Skin of body (tissue), 2 donors: ENCODE results near the gene TMPRSS9. TPM values are rescaled to one million over a fixed set of nuclear protein-coding genes. Genes with fewer than 3 reads are reported as not detected.
"Not testable (repeated sequence)": the region's sequence is repeated elsewhere in the genome, so short reads cannot be mapped to it uniquely, and the experiment has no call there.

ENCODE experiments used
- DNase-seq: peaks from one replicate; lab custom pipeline; 2025; lab: John Stamatoyannopoulos, UW
- total RNA-seq: library from RNA; depleted of rRNA; stranded (reverse); fragments of >200 nt; gene quantifications from one replicate; pipeline ENCODE4 v1.2.3, GENCODE V29; 2014

Gene TMPRSS9
- total RNA-seq, 1 donor from 2014 or later = 0.20 TPM

GRCh38 chr19:2392366-2392765 lies 32.3 kb downstream of the TMPRSS9 start:
- DNase-seq = no peak

DNA sequence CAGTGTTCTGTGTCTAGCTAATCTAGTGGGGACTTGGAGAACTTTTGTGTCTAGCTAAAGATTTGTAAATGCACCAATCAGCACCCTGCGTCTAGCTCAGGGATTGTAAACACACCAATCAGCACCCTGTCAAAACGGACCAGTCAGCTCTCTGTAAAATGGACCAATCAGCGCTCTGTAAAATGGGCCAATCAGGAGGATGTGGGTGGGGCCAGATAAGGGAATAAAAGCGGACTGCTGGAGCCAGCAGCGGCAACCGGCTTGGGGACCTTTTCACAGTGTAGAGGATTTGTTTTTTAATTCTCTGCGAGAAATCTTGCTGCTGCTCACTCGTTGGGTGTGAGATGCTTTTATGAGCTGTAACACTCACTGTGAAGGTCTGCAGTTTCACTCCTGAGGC lies 32.8 kb downstream of the TMPRSS9 start:
- DNase-seq = not testable (repeated sequence)

DNA sequence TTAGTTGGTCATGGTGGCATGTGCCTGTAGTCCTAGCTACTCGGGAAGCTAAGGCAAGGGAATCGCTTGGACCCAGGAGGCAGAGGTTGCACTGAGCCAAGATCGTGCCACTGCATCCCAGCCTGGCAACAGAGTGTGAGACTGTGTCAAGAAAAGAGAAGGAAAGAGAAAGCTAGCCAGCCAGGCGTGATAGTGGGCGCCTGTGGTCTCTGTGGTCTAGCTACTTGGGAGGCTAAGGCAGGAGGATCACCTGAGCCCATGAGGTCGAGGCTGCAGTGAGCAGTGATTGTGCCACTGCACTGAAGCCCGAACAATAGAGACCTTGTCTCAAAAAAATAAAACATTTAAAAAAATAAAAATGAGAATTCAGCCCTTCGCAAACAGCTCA lies 34.0 kb downstream of the TMPRSS9 start:
- DNase-seq = no peak

DNA sequence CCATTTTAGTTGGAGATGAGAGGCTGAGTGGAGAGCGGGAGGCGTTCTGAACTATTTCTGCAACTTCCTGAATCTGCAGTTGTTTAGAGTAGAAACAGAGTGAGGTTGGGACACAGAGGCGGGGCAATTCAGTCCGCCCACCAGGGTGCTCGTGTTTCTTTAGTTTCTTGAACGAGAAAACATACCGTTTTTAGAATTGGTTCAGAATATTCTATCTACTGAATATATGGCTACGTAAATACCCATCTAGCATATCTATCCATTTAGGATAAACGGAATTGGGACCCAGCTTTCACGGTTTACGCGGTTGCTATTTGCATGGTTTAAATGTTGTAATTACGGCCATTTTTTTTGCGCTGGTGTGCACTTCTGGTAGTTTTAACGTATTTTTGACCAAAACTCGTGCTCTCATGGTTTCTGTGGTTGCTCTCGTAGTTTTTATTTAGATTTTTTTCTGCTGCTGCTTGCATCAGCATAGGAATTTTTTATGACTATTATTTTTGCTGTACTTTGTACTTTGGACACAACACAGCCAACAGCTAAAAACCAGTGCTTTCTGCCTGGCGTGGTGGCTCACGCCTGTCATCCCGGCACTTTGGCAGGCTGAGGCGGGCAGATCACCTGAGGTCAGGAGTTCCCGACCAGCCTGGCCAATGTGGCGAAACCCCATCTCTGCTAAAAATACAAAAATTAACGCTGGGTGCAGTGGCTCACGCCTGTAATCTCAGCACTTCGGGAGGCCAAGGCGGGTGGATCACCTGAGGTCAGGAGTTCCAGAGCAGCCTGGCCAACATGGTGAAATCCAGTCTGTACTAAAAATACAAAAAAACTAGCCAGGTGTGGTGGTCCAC lies 34.6 kb downstream of the TMPRSS9 start:
- no peak for DNase-seq

- DNase-seq = not testable (repeated sequence)
These were observed 35.3 kb downstream of the TMPRSS9 start for GRCh38 chr19:2395293-2395829.

- DNase-seq = not testable (repeated sequence)
These were observed 37.1 kb downstream of the TMPRSS9 start for GRCh38 chr19:2397173-2397572.

DNA sequence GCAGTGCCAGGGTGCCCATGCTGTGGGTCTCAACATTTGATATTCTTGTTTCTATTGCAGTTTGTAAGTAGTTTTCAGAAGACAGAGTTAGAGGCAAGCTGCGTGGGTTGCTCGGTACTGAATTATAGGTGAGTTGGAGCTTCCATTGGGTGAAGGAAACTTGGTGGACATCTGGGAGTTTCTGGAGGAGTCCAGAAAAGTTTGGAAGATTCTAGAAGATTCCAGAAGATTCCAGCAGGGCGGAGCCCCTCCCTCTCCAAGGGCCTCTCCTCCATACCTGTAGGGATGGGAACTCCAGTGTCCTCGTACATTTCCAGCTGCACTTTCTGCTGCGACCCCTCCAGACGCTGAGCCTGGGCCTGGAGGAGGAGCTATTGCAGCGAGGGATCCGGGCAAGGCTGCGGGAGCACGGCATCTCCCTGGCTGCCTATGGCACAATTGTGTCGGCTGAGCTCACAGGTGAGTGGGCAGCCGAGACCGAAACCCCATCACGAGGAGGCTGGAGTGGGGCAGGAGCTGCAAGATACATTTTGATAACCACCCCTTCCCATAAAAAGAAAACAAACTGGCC lies 38.8 kb downstream of the TMPRSS9 start:
- no peak for DNase-seq

- DNase-seq = no peak
These were observed 39.5 kb downstream of the TMPRSS9 start for GRCh38 chr19:2399582-2399981.

DNA sequence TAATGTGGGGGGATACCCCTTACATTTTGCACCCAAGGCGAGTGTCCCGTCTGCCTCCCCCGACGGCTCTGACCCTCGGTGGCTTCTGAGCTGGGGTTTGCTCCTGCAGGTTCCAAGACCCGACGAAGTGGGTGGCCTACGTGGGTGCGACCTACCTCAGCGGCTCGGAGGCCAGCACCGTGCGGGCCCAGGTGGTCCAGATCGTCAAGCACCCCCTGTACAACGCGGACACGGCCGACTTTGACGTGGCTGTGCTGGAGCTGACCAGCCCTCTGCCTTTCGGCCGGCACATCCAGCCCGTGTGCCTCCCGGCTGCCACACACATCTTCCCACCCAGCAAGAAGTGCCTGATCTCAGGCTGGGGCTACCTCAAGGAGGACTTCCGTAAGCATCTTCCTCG lies 48.2 kb downstream of the TMPRSS9 start:
- no peak for DNase-seq

- DNase-seq = no peak
These were observed 49.4 kb downstream of the TMPRSS9 start for GRCh38 chr19:2409352-2409912.

- no peak for DNase-seq
These were observed 50.0 kb downstream of the TMPRSS9 start for GRCh38 chr19:2410023-2410422.

DNA sequence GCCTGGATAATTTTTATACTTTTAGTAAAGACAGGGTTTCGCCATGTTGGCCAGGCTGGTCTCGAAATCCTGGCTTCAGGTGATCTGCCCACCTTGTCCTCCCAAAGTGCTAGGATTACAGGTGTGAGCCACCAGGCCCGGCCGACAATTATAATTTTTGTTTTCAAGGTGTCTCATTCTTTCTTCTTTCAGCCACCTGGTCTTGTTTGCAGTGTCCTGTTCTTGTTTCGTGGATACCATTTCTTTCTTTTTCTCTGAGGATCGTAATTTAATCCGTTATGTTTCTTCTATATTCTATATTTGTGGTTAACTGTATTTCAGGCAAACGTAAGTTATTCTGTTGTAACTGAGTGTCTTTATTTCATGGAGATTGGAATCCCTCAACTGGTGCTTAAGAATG lies 51.6 kb downstream of the TMPRSS9 start:
- DNase-seq = no peak

- no peak for DNase-seq
These were observed 52.4 kb downstream of the TMPRSS9 start for GRCh38 chr19:2412449-2412848.

DNA sequence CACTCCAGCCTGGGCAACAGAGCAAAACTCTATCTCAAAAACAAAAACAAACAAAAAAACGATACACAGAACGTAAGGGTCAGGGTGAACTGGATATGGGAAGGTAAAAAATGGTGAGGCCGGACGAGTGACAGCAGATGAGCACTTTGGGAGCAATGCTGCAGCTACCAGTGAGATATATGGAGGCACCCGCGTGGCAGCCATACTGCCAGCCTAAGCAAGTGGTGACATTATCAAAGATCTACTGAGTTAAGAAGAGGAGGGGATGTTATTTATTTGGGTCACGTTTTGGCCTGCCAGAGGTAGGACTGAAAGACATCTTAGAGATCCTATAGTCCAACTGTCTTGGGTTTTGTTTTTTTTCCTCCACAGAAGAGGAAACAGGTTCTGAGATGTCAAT lies 53.1 kb downstream of the TMPRSS9 start:
- DNase-seq = no peak

- DNase-seq = no peak
These were observed 53.6 kb downstream of the TMPRSS9 start for GRCh38 chr19:2413629-2414028.

GRCh38 chr19:2415281-2415972 lies 55.4 kb downstream of the TMPRSS9 start:
- DNase-seq = no peak

- no peak for DNase-seq
These were observed 55.9 kb downstream of the TMPRSS9 start for GRCh38 chr19:2415973-2416319.

DNA sequence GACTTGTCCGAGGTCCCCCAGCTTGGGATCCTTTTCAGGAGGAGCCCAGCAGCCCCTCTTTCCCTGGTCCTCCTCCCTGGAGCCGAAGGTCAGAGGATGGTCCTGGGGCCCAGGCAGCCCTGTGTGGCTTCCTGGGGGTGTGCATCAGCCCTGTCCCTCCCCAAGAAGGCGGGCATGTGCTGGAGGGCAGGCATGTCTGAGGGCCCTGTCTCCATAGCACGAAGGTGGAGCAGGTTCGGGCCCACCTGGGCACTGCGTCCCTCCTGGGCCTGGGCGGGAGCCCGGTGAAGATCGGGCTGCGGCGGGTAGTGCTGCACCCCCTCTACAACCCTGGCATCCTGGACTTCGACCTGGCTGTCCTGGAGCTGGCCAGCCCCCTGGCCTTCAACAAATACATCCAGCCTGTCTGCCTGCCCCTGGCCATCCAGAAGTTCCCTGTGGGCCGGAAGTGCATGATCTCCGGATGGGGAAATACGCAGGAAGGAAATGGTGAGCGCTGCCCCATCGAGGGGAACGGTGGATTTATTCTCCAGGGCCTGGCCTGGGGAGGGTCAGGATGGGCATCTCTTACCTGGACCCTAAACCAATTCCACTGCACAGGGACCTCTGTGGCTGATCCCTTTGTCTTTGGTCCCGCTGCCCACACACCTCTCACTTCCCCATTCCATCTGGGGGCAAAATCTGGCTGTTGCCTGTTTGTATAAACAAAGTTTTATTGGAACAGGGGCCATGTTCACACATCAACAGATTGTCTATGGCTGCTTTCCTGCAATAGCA lies 56.4 kb downstream of the TMPRSS9 start:
- no peak for DNase-seq

- DNase-seq = not testable (repeated sequence)
These were observed 57.4 kb downstream of the TMPRSS9 start for GRCh38 chr19:2417436-2417835.

DNA sequence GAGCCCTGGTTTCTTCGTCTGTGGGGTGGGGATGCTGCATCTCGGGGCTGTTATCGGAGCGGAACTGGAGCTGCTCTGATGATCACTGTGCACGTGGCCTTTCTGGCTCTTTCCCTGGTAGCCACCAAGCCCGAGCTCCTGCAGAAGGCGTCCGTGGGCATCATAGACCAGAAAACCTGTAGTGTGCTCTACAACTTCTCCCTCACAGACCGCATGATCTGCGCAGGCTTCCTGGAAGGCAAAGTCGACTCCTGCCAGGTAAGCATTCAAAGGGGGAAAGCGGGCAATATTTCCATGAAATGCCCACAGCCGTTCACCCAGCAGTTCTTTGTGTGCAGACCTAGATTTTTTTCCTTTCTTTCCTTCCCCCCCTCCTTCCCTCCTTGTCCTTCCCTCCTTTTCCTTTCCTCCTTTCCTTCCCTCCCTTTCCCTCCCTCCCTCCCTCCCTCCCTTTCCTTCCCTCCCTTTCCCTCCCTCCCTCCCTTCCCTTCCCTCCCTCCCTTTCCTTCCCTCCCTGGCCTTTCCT lies 57.9 kb downstream of the TMPRSS9 start:
- no peak for DNase-seq

DNA sequence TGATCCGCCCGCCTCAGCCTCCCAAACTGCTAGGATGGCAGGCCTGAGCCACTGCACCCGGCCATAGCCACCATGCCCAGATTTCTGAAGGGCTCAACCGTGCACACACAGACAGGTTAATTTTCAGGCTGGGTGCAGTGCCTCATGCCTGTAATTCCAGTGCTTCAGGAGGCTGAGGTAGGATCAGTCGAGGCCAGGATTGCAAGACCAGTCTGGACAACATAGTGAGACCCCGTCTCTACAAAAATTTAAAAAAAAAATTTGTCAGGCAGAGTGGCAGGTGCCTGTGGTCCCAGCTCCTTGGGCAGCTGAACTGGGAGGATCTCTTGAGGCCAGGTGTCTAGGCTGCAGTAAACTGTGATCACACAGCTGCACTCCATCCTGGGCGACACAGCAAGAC lies 59.7 kb downstream of the TMPRSS9 start:
- DNase-seq = no peak
